K562 (cell line): Measurements from ENCODE around the gene SPRING1. TPM values are rescaled to one million over a fixed set of nuclear protein-coding genes. Genes with fewer than 3 reads are reported as not detected.

ENCODE experiments used
- CEBPG ChIP-seq, 3 experiments: fragments of 200-800 bp in 1 of 3; sonication (Bioruptor generic) in 1 of 3; sonication (generic) in 1 of 3; formaldehyde crosslinking in 1 of 3; IDR thresholded peaks in 2 of 3; conservative IDR thresholded peaks in 1 of 3; 2 replicates each; pipeline versions ENCODE4 v1.6.1 to v1.8.0; 2016 to 2022; ENCODE audit warnings: missing compliant biosample characterization in 2 of 3, missing genetic modification characterization in 2 of 3, mild to moderate bottlenecking in 1 of 3, missing genetic modification reagents in 1 of 3
- CTCFL ChIP-seq: IDR thresholded peaks from 2 replicates; pipeline ENCODE4 v1.6.1; 2011; ENCODE audit warnings: borderline replicate concordance, low read depth, mild to moderate bottlenecking, moderate library complexity, low read length; ENCODE audit not compliant: insufficient read depth, poor library complexity, severe bottlenecking
- CXXC5 ChIP-seq: fragments of 250-450 bp; sonication (Bioruptor Pico); IDR thresholded peaks from 2 replicates; pipeline ENCODE4 v1.8.0; 2022; ENCODE audit warnings: inconsistent platforms, mild to moderate bottlenecking, moderate library complexity
- HNRNPH1 ChIP-seq: fragments of 200-400 bp; formaldehyde crosslinking; optimal IDR thresholded peaks from 2 replicates; pipeline ENCODE3; 2017; ENCODE audit warnings: low read depth, mild to moderate bottlenecking, low read length, moderate library complexity
- HSF4 ChIP-seq: fragments of 250-450 bp; sonication (Bioruptor Pico); IDR thresholded peaks from 2 replicates; pipeline ENCODE4 v2.1.2; 2022; ENCODE audit warnings: mild to moderate bottlenecking, moderate library complexity, borderline replicate concordance
- JUND ChIP-seq, 2 experiments: IDR thresholded peaks; 2 replicates in 1 of 2; 3 replicates in 1 of 2; pipeline ENCODE4 v1.6.1; 2011; ENCODE audit warnings: borderline replicate concordance in 2 of 2, low read depth in 2 of 2, low read length in 2 of 2, improper control_type of control experiment in 1 of 2, missing biosample characterization in 1 of 2, missing genetic modification characterization in 1 of 2, missing genetic modification reagents in 1 of 2
- KDM4B ChIP-seq, 2 experiments: fragments of 450-650 bp in 1 of 2; sonication (generic) in 1 of 2; IDR thresholded peaks; 2 replicates each; pipeline ENCODE4 v1.6.1; 2016 to 2017; ENCODE audit warnings: borderline replicate concordance in 2 of 2, antibody characterized with exemption in 1 of 2, low read depth in 1 of 2, mild to moderate bottlenecking in 1 of 2
- MXD1 ChIP-seq: fragments of 250-450 bp; sonication (Bioruptor Pico); IDR thresholded peaks from 2 replicates; pipeline ENCODE4 v1.8.0; 2021; ENCODE audit warnings: borderline replicate concordance, mild to moderate bottlenecking, moderate library complexity; ENCODE audit not compliant: poor library complexity, severe bottlenecking
- NR0B1 ChIP-seq: fragments of 450-650 bp; IDR thresholded peaks from one replicate; pipeline ENCODE4 v1.6.1; 2018; ENCODE audit warnings: mild to moderate bottlenecking, moderate library complexity; ENCODE audit not compliant: partially characterized antibody
- RBM39 ChIP-seq: fragments of 200-400 bp; formaldehyde crosslinking; optimal IDR thresholded peaks from 2 replicates; pipeline ENCODE3; 2018; ENCODE audit warnings: low read depth, low read length
- SAFB ChIP-seq: fragments of 200-400 bp; formaldehyde crosslinking; IDR thresholded peaks from 2 replicates; pipeline ENCODE4 v1.6.1; 2017; ENCODE audit warnings: low read depth, low read length, borderline replicate concordance
- SIN3A ChIP-seq, 2 experiments: fragments of 150-350 bp in 1 of 2; IDR thresholded peaks; 2 replicates each; pipeline ENCODE4 v1.6.1; 2011 to 2016; ENCODE audit warnings: borderline replicate concordance in 2 of 2, low read depth in 2 of 2, low read length in 2 of 2, mild to moderate bottlenecking in 2 of 2, moderate library complexity in 2 of 2; ENCODE audit not compliant: control insufficient read depth in 1 of 2
- SIX5 ChIP-seq, 2 experiments: IDR thresholded peaks; 2 replicates each; pipeline ENCODE4 v1.6.1; 2011; ENCODE audit warnings: low read length in 2 of 2, borderline replicate concordance in 1 of 2, low read depth in 1 of 2, mild to moderate bottlenecking in 1 of 2, moderate library complexity in 1 of 2; ENCODE audit not compliant: insufficient read depth in 1 of 2
- STAT5A ChIP-seq: IDR thresholded peaks from 2 replicates; pipeline ENCODE4 v1.6.1; 2012; ENCODE audit warnings: low read length, inconsistent platforms, borderline replicate concordance
- TSC22D4 ChIP-seq: fragments of 450-650 bp; IDR thresholded peaks from 2 replicates; pipeline ENCODE4 v1.6.1; 2016; ENCODE audit warnings: missing genetic modification characterization, missing biosample characterization, control low read depth
- U2AF2 ChIP-seq: fragments of 200-400 bp; formaldehyde crosslinking; optimal IDR thresholded peaks from 2 replicates; pipeline ENCODE3; 2017; ENCODE audit warnings: low read depth, mild to moderate bottlenecking, low read length
- UBTF ChIP-seq, 2 experiments: IDR thresholded peaks; 2 replicates each; pipeline ENCODE4 v1.6.1; 2012; ENCODE audit warnings: improper control_type of control experiment in 2 of 2, low read depth in 2 of 2, low read length in 2 of 2, borderline replicate concordance in 1 of 2
- ZNF217 ChIP-seq: sonication (generic); formaldehyde crosslinking; IDR thresholded peaks from 2 replicates; pipeline ENCODE4 v1.8.0; 2022; ENCODE audit warnings: mild to moderate bottlenecking, missing genetic modification reagents
- polyA plus RNA-seq, 8 experiments: library from polyadenylated mRNA; depleted of rRNA in 4 of 8; stranded (reverse) in 5 of 8; unstranded in 3 of 8; fragments of >200 nt; fragmentation: Nextera tagmentation in 2 of 8; fragmentation: Illumina TruSeq in 1 of 8; extraction: Ambion mirVana in 2 of 8; extraction: Trizol in 1 of 8; gene quantifications; 2 replicates each; pipeline versions ENCODE4 v1.2.1 to v1.2.3, GENCODE V29; 2011 to 2014; ENCODE audit warnings: inconsistent platforms in 1 of 8, missing spikeins in 1 of 8
- total RNA-seq, 7 experiments: library from RNA; depleted of rRNA in 6 of 7; stranded (reverse); fragments of >200 nt in 6 of 7; fragmentation: Illumina TruSeq in 2 of 7; extraction: Trizol in 2 of 7; gene quantifications; 2 replicates each; pipeline versions ENCODE4 v1.2.1 to v1.2.3, GENCODE V29; 2011 to 2021; ENCODE audit warnings: low replicate concordance in 1 of 7

Gene SPRING1
- total and polyA plus RNA-seq, 9 of the 15 experiments (the other 6 are each of a cell fraction or from before 2014, with no cell fraction given), result 1.1 to 20.0 (median 8.0) TPM

GRCh38 chr12:116736962-116737773 lies 701 bp downstream of the SPRING1 start (continued):
- TF ChIP-seq CEBPG (CRISPR knock-in tag; IDR thresholded peaks at IDR 0.05), result no peak
- no peak for TF ChIP-seq CEBPG (tag; conservative IDR thresholded peaks at IDR 0.05 in 1 of 2, IDR thresholded peaks at IDR 0.05 in 1 of 2)
- TF ChIP-seq CTCFL, result no peak
- no peak for TF ChIP-seq HNRNPH1
- TF ChIP-seq STAT5A, result no peak
- TF ChIP-seq SAFB, result no peak
- TF ChIP-seq HSF4 (CRISPR knock-in tag), result no peak
- no peak for TF ChIP-seq SIN3A (IDR thresholded peaks at IDR 0.05; ENCODE audit: borderline replicate concordance in 2 of 2, control insufficient read depth in 1 of 2, low read depth in 2 of 2, low read length in 2 of 2)
- no peak for TF ChIP-seq ZNF217 (CRISPR knock-in tag)
- TF ChIP-seq CXXC5, result no peak
- TF ChIP-seq MXD1 (CRISPR knock-in tag), result no peak
- no peak for TF ChIP-seq KDM4B (IDR thresholded peaks at IDR 0.05; ENCODE audit: borderline replicate concordance in 2 of 2, low read depth in 1 of 2)
- TF ChIP-seq RBM39, result no peak
- peak; percentile 89 for TF ChIP-seq TSC22D4
- no peak for TF ChIP-seq SIX5 (IDR thresholded peaks at IDR 0.05; ENCODE audit: borderline replicate concordance in 1 of 2, insufficient read depth in 1 of 2, low read depth in 1 of 2, low read length in 2 of 2)
- no peak for TF ChIP-seq NR0B1
- no peak for TF ChIP-seq JUND (IDR thresholded peaks at IDR 0.05; ENCODE audit: borderline replicate concordance, low read depth, low read length)
- TF ChIP-seq JUND (tag; IDR thresholded peaks at IDR 0.05; ENCODE audit: borderline replicate concordance, low read depth, low read length), result no peak
- TF ChIP-seq UBTF (IDR thresholded peaks at IDR 0.05; ENCODE audit: borderline replicate concordance in 1 of 2, low read depth in 2 of 2, low read length in 2 of 2), result no peak
- TF ChIP-seq U2AF2, result no peak
